HUDEP-2 (cell line): ENCODE data around the gene COL21A1.
A peak's percentile ranks its signal among the peaks of the same experiment; 100 is the strongest.
"Not testable (repeated sequence)": the region's sequence is repeated elsewhere in the genome, so short reads cannot be mapped to it uniquely, and the experiment has no call there.

Experiments used
- DNase-seq, 76 experiments: peaks; one replicate each; lab custom pipeline; 2025; ENCODE audit not compliant: unreplicated experiment in 76 of 76; lab: John Stamatoyannopoulos, UW

The COL21A1 gene

GRCh38 chr6:56246881-56247653 is at the start of gene COL21A1:
TSS of gene COL21A1 (minus strand) at chr6:56247580. CDS start at chr6:56182618, 64,962 bp downstream.
- peak in 3 of 76 experiments; percentile 1 to 13 (median 2) for DNase-seq

GRCh38 chr6:56293781-56294180 is 46.4 kb upstream of the COL21A1 start:
- DNase-seq, result no peak

- DNase-seq, result peak in 15 of 76 experiments; percentile 3 to 52 (median 16)
These were observed 45.3 kb upstream of the COL21A1 start for GRCh38 chr6:56292505-56293181.

GRCh38 chr6:56291302-56291917 is 44.0 kb upstream of the COL21A1 start:
- DNase-seq, result no peak

GRCh38 chr6:56289721-56290120 is 42.3 kb upstream of the COL21A1 start:
- DNase-seq, result no peak

- DNase-seq, result no peak
These were observed 41.0 kb upstream of the COL21A1 start for GRCh38 chr6:56288347-56288746.

- no peak for DNase-seq
These were observed 35.0 kb upstream of the COL21A1 start for GRCh38 chr6:56282391-56282790.

- DNase-seq, result no peak
These were observed 32.7 kb upstream of the COL21A1 start for GRCh38 chr6:56280126-56280525.

- no peak for DNase-seq
These were observed 32.1 kb upstream of the COL21A1 start for GRCh38 chr6:56279331-56280080.

GRCh38 chr6:56278171-56278591 is 30.8 kb upstream of the COL21A1 start:
- DNase-seq, result no peak

- DNase-seq, result no peak
These were observed 23.5 kb upstream of the COL21A1 start for GRCh38 chr6:56270812-56271441.

- DNase-seq, result no peak
These were observed 20.9 kb upstream of the COL21A1 start for GRCh38 chr6:56268266-56268665.

- DNase-seq, result no peak
These were observed 18.6 kb upstream of the COL21A1 start for GRCh38 chr6:56266011-56266410.

- DNase-seq, result no peak
These were observed 16.4 kb upstream of the COL21A1 start for GRCh38 chr6:56263596-56264315.

GRCh38 chr6:56260593-56260992 is 13.2 kb upstream of the COL21A1 start:
- not testable (repeated sequence) for DNase-seq

GRCh38 chr6:56259234-56260077 is 12.1 kb upstream of the COL21A1 start:
- no peak for DNase-seq

GRCh38 chr6:56255349-56255748 is 8.0 kb upstream of the COL21A1 start:
- DNase-seq, result no peak

- DNase-seq, result no peak
These were observed 2.9 kb upstream of the COL21A1 start for GRCh38 chr6:56250266-56250665.

GRCh38 chr6:56247654-56248122 is 308 bp upstream of the COL21A1 start:
- DNase-seq, result no peak
